Measurements from ENCODE around the gene SLC9A8.
A peak's percentile ranks its signal among the peaks of the same experiment; 100 is the strongest.

The SLC9A8 gene

GRCh38 chr20:49937027-49937929, 124.7 kb downstream of the SLC9A8 start:
- peak overlapping the region; percentile 83 for H3K27ac ChIP-seq
- TF ChIP-seq ZFX (IDR thresholded peaks at IDR 0.05) (no peak), CTCF (conservative IDR thresholded peaks at IDR 0.05) (no peak)

GRCh38 chr20:49938173-49939163, 125.8 kb downstream of the SLC9A8 start:
- TF ChIP-seq CTCF (conservative IDR thresholded peaks at IDR 0.05) (no peak), ZFX (IDR thresholded peaks at IDR 0.05) (no peak)
- H3K27ac ChIP-seq, result no peak overlapping the region

GRCh38 chr20:49941456-49941855, 128.8 kb downstream of the SLC9A8 start:
- TF ChIP-seq ZFX (IDR thresholded peaks at IDR 0.05), result no peak
- TF ChIP-seq CTCF (conservative IDR thresholded peaks at IDR 0.05), result no peak
- H3K27ac ChIP-seq, result no peak overlapping the region
